ENCODE measurements around the gene TNS1. TPM values are rescaled to one million over a fixed set of nuclear protein-coding genes. Genes with fewer than 3 reads are reported as not detected.

Gene TNS1
- total RNA-seq, 1 experiment from 2014 or later, result 4.5 TPM

- TF ChIP-seq SOX15 (CRISPR knock-in tag; IDR thresholded peaks at IDR 0.05) (no peak), JUN (CRISPR knock-in tag; IDR thresholded peaks at IDR 0.05) (no peak), IRF1 (CRISPR knock-in tag; IDR thresholded peaks at IDR 0.05) (no peak), ZNF317 (CRISPR knock-in tag; IDR thresholded peaks at IDR 0.05; ENCODE audit: borderline replicate concordance, low read depth) (no peak), SMAD3 (CRISPR knock-in tag; IDR thresholded peaks at IDR 0.05; ENCODE audit: borderline replicate concordance) (no peak), CREB1 (CRISPR knock-in tag; IDR thresholded peaks at IDR 0.05) (no peak)
Observed at GRCh38 chr2:217776631-217777030, 226.2 kb downstream of the TNS1 start.

GRCh38 chr2:217775920-217776503 is 226.8 kb downstream of the TNS1 start:
- POLR2A ChIA-PET, result no interaction called here
- Mint-ChIP-seq H3K4me3 (no peak overlapping the region), H3K36me3 (no peaks in the 10 kb centered on the region), H3K4me1 (no peaks in the 10 kb centered on the region), H3K27me3 (ENCODE audit: low read depth) (no peaks in the 10 kb centered on the region), H3K27ac (no peak overlapping the region), H3K9me3 (no peaks in the 10 kb centered on the region)
- TF ChIP-seq ZNF317 (CRISPR knock-in tag; IDR thresholded peaks at IDR 0.05; ENCODE audit: borderline replicate concordance, low read depth) (no peak), TEAD4 (CRISPR knock-in tag; IDR thresholded peaks at IDR 0.05) (no peak), MAX (CRISPR knock-in tag; IDR thresholded peaks at IDR 0.05) (no peak), MXD4 (CRISPR knock-in tag; IDR thresholded peaks at IDR 0.05; ENCODE audit: borderline replicate concordance) (no peak), FOXK1 (CRISPR knock-in tag; IDR thresholded peaks at IDR 0.05) (no peak), ZNF219 (CRISPR knock-in tag; IDR thresholded peaks at IDR 0.05; ENCODE audit: borderline replicate concordance) (no peak), RORB (CRISPR knock-in tag; IDR thresholded peaks at IDR 0.05) (no peak), ATF6 (CRISPR knock-in tag; IDR thresholded peaks at IDR 0.05) (no peak), ZBTB43 (CRISPR knock-in tag; IDR thresholded peaks at IDR 0.05) (no peak), FOXJ3 (CRISPR knock-in tag; IDR thresholded peaks at IDR 0.05; ENCODE audit: borderline replicate concordance) (no peak), ZNF396 (CRISPR knock-in tag; IDR thresholded peaks at IDR 0.05; ENCODE audit: borderline replicate concordance) (no peak), USF2 (CRISPR knock-in tag; IDR thresholded peaks at IDR 0.05) (no peak), SMAD4 (CRISPR knock-in tag; IDR thresholded peaks at IDR 0.05) (no peak), NFYB (CRISPR knock-in tag; conservative IDR thresholded peaks at IDR 0.05; ENCODE audit: low read depth) (no peak), ZNF263 (CRISPR knock-in tag; IDR thresholded peaks at IDR 0.05; ENCODE audit: low read depth) (no peak), PRRX2 (CRISPR knock-in tag; IDR thresholded peaks at IDR 0.05) (no peak), IRF1 (CRISPR knock-in tag; IDR thresholded peaks at IDR 0.05) (no peak)
- DNase-seq (ENCODE audit: low spot score) (no peak), ATAC-seq (no peak; the same call in 1 of the 2 replicates)
- CTCF ChIA-PET, result interaction anchor here (0.9 to 2.1 kb wide), 2 partner anchors 10 to 14 kb away, joined by 3 to 13 read pairs; no protein-coding TSS in a partner anchor

More at GRCh38 chr2:217776631-217777030, 226.2 kb downstream of the TNS1 start:
- no peak overlapping the region for H3K4me3 Mint-ChIP-seq
- ATAC-seq (no peak), DNase-seq (ENCODE audit: low spot score) (no peak)
- POLR2A ChIA-PET, result no interaction called here
- no peaks in the 10 kb centered on the region for H3K4me1 Mint-ChIP-seq
- no peak overlapping the region for H3K27ac Mint-ChIP-seq
- CTCF ChIA-PET, result interaction anchor here (0.9 to 2.1 kb wide), 3 partner anchors 9 to 20 kb away, joined by 3 to 13 read pairs (median 3); no protein-coding TSS in a partner anchor
- H3K27me3 Mint-ChIP-seq (ENCODE audit: low read depth), result no peaks in the 10 kb centered on the region
- no peaks in the 10 kb centered on the region for H3K9me3 Mint-ChIP-seq
- H3K36me3 Mint-ChIP-seq, result no peaks in the 10 kb centered on the region

Data from WTC11 (cell line).